T-cell (primary cell): ENCODE data around the gene AVPR1B. TPM values are rescaled to one million over a fixed set of nuclear protein-coding genes. Genes with fewer than 3 reads are reported as not detected.

Experiments
- ATAC-seq, 4 experiments: fragments of 200-7000 bp in 3 of 4; fragments of 150-1000 bp in 1 of 4; cut with Tn5 transposase; replicated peaks in 1 of 4; 1 replicate in 3 of 4; 2 replicates in 1 of 4; pipeline ENCODE4 v1.10.0; 2021; ENCODE audit warnings: moderate library complexity in 3 of 4, mild to moderate bottlenecking in 2 of 4, moderate number of reproducible peaks in 1 of 4
- CTCF ChIA-PET, 2 donors: fragments of 300-600 bp; sonication (Branson Sonifier 250); formaldehyde crosslinking; loops; one replicate each; lab custom pipeline; 2022; ENCODE audit warnings: antibody characterized with exemption in 2 of 2; lab: Charles Lee
- POLR2A ChIA-PET, 2 donors: fragments of 300-600 bp; sonication (Branson Sonifier 250); formaldehyde crosslinking; loops; one replicate each; lab custom pipeline; 2022; ENCODE audit warnings: antibody characterized with exemption in 2 of 2; lab: Charles Lee
- DNase-seq, 35 experiments: peaks; one replicate each; pipeline versions ENCODE4 v3.0.0 to v3.0.0-alpha.2; 2013 to 2023
- H3K27ac ChIP-seq: one replicate; pipeline ENCODE4 v1.5.1; 2013; ENCODE audit warnings: low read length
- H3K27me3 ChIP-seq, 2 experiments: replicated peaks in 1 of 2; 1 replicate in 1 of 2; 2 replicates in 1 of 2; pipeline versions ENCODE4 v1.6.1 to v1.7.0; 2013; ENCODE audit warnings: low read length in 1 of 2, mixed read lengths in 1 of 2; ENCODE audit not compliant: control insufficient read depth in 2 of 2, insufficient read depth in 2 of 2; ENCODE audit errors: extremely low read depth in 1 of 2
- H3K36me3 ChIP-seq, 2 donors: 1 replicate in 1 of 2; 2 replicates in 1 of 2; pipeline versions ENCODE4 v1.6.1 to v1.7.0; 2013; ENCODE audit warnings: low read length in 1 of 2; ENCODE audit not compliant: control insufficient read depth in 2 of 2, insufficient read depth in 1 of 2; ENCODE audit errors: extremely low read depth in 1 of 2
- H3K4me1 ChIP-seq, 2 experiments: 1 replicate in 1 of 2; 2 replicates in 1 of 2; pipeline versions ENCODE4 v1.6.1 to v1.7.0; 2013; ENCODE audit warnings: low read length in 2 of 2, mixed read lengths in 1 of 2; ENCODE audit not compliant: insufficient read depth in 2 of 2, control insufficient read depth in 1 of 2; ENCODE audit errors: extremely low read depth in 1 of 2
- H3K4me3 ChIP-seq, 2 donors: 1 replicate in 1 of 2; 2 replicates in 1 of 2; pipeline versions ENCODE4 v1.5.1 to v1.7.0; 2013; ENCODE audit warnings: mild to moderate bottlenecking in 2 of 2, low read length in 1 of 2, moderate library complexity in 1 of 2; ENCODE audit not compliant: control insufficient read depth in 1 of 2; ENCODE audit errors: extremely low read depth in 1 of 2
- H3K9me3 ChIP-seq: 2 replicates; pipeline ENCODE4 v1.7.0; 2013
- H3K27ac Mint-ChIP-seq, 2 donors: one replicate each; pipeline ENCODE4 v1.8.0; 2020 to 2021; ENCODE audit warnings: mild to moderate bottlenecking in 2 of 2, mixed read lengths in 2 of 2
- H3K27me3 Mint-ChIP-seq, 2 donors: one replicate each; pipeline ENCODE4 v1.8.0; 2021 to 2022; ENCODE audit warnings: mixed read lengths in 2 of 2
- H3K36me3 Mint-ChIP-seq: one replicate; pipeline ENCODE4 v1.8.0; 2021; ENCODE audit warnings: mixed read lengths
- H3K4me1 Mint-ChIP-seq, 3 donors: one replicate each; pipeline ENCODE4 v1.8.0; 2020 to 2022; ENCODE audit warnings: mixed read lengths in 3 of 3, mild to moderate bottlenecking in 1 of 3
- H3K4me3 Mint-ChIP-seq, 3 donors: one replicate each; pipeline ENCODE4 v1.8.0; 2020 to 2022; ENCODE audit warnings: mild to moderate bottlenecking in 3 of 3, mixed read lengths in 3 of 3, moderate library complexity in 3 of 3
- H3K9me3 Mint-ChIP-seq, 3 donors: one replicate each; pipeline ENCODE4 v1.8.0; 2020 to 2022; ENCODE audit warnings: mixed read lengths in 3 of 3
- WGBS: methylation state at CpG from one replicate; pipeline ENCODE4 v1.1.5; 2013; ENCODE audit warnings: missing lambda C conversion rate; ENCODE audit not compliant: insufficient coverage; 5-methylcytosine and 5-hydroxymethylcytosine counted together
- total RNA-seq, 35 experiments: library from RNA in 6 of 35; stranded (reverse) in 6 of 35; fragments of 120-200 nt in 1 of 35; gene quantifications; one replicate each; pipeline versions ENCODE4 v1.2.1 to v1.2.4 and lab custom pipeline; 2013 to 2026

The AVPR1B gene
- total RNA-seq, 5 donors from 2014 or later (not counting 1 experiment from before 2014, with no cell fraction given) = 0.12 to 0.33 TPM; not detected in 3

GRCh38 chr1:206109718-206110117, 7.5 kb downstream of the AVPR1B start:
- no peaks in the 10 kb centered on the region for H3K36me3 ChIP-seq
- Mint-ChIP-seq H3K36me3 (no peaks in the 10 kb centered on the region), H3K4me3 (no peak overlapping the region), H3K27ac (no peak overlapping the region), H3K4me1 (peaks cover 0 to 3% (median 0%) of the 10 kb centered on the region in 3 donors), H3K9me3 (no peaks in the 10 kb centered on the region), H3K27me3 (peaks cover 0 to 5% of the 10 kb centered on the region in 2 donors)
- 100% methylated on average over 1 of the region's 4 CpGs for WGBS
- H3K27me3 ChIP-seq = peaks cover 0 to 5% of the 10 kb centered on the region in 2 experiments
- POLR2A ChIA-PET = no interaction called here
- H3K9me3 ChIP-seq = no peaks in the 10 kb centered on the region
- H3K4me1 ChIP-seq = no peaks in the 10 kb centered on the region
- no peak overlapping the region for H3K4me3 ChIP-seq
- DNase-seq (no peak), ATAC-seq (no peak)
- no peak overlapping the region for H3K27ac ChIP-seq
- CTCF ChIA-PET = no interaction called here

GRCh38 chr1:206108635-206109034, 8.6 kb downstream of the AVPR1B start:
- no peaks in the 10 kb centered on the region for H3K9me3 ChIP-seq
- peaks cover 0 to 5% of the 10 kb centered on the region in 2 experiments for H3K27me3 ChIP-seq
- H3K27ac ChIP-seq = no peak overlapping the region
- no CpG with 5 or more reads among the region's 2 CpGs for WGBS
- no peaks in the 10 kb centered on the region for H3K4me1 ChIP-seq
- CTCF ChIA-PET = interaction anchor here in 1 of 2 donors (1.0 to 1.2 kb wide), 3 partner anchors 16 to 317 kb away, joined by 3 to 11 read pairs (median 3); no protein-coding TSS in a partner anchor
- POLR2A ChIA-PET = no interaction called here
- no peak overlapping the region for H3K4me3 ChIP-seq
- H3K36me3 Mint-ChIP-seq = no peaks in the 10 kb centered on the region
- no peak for DNase-seq
- peaks cover 0 to 9% (median 0%) of the 10 kb centered on the region in 3 donors for H3K4me1 Mint-ChIP-seq
- no peak overlapping the region for H3K27ac Mint-ChIP-seq
- no peaks in the 10 kb centered on the region for H3K9me3 Mint-ChIP-seq
- H3K27me3 Mint-ChIP-seq = peaks cover 0 to 3% of the 10 kb centered on the region in 2 donors
- no peak for ATAC-seq
- H3K36me3 ChIP-seq = no peaks in the 10 kb centered on the region
- no peak overlapping the region for H3K4me3 Mint-ChIP-seq

- Histone ChIP-seq H3K4me3 (no peak overlapping the region), H3K4me1 (no peaks in the 10 kb centered on the region), H3K9me3 (no peaks in the 10 kb centered on the region), H3K27ac (no peak overlapping the region), H3K36me3 (no peaks in the 10 kb centered on the region), H3K27me3 (peaks cover 0 to 5% of the 10 kb centered on the region in 2 experiments)
- Mint-ChIP-seq H3K27me3 (peaks cover 0 to 4% of the 10 kb centered on the region in 2 donors), H3K4me1 (peaks cover 0 to 12% (median 0%) of the 10 kb centered on the region in 3 donors), H3K4me3 (no peak overlapping the region), H3K27ac (no peak overlapping the region), H3K9me3 (no peaks in the 10 kb centered on the region), H3K36me3 (no peaks in the 10 kb centered on the region)
- 83% methylated on average over 7 of the region's 7 CpGs for WGBS
- DNase-seq (no peak), ATAC-seq (no peak)
- ChIA-PET POLR2A (no interaction called here), CTCF (interaction anchor here in 1 of 2 donors (1.4 to 2.6 kb wide), 3 partner anchors 73 to 80 kb away, joined by 4 to 31 read pairs (median 5); no protein-coding TSS in a partner anchor)
Measured at GRCh38 chr1:206107168-206107544, 10.0 kb downstream of the AVPR1B start.

- H3K4me3 Mint-ChIP-seq = no peak overlapping the region
- Histone ChIP-seq H3K27me3 (peaks cover 0 to 5% of the 10 kb centered on the region in 2 experiments), H3K9me3 (no peaks in the 10 kb centered on the region), H3K36me3 (no peaks in the 10 kb centered on the region), H3K4me3 (no peak overlapping the region), H3K4me1 (no peaks in the 10 kb centered on the region), H3K27ac (no peak overlapping the region)
- peak; percentile 75 to 85 (median 82) for ATAC-seq
- no peaks in the 10 kb centered on the region for H3K36me3 Mint-ChIP-seq
- H3K27me3 Mint-ChIP-seq = peaks cover 0 to 5% of the 10 kb centered on the region in 2 donors
- WGBS = 67% methylated on average over 6 of the region's 8 CpGs
- H3K9me3 Mint-ChIP-seq = no peaks in the 10 kb centered on the region
- CTCF ChIA-PET = interaction anchor here (0.6 to 2.6 kb wide), 13 partner anchors 9 to 518 kb away, joined by 3 to 31 read pairs (median 3); no protein-coding TSS in a partner anchor
- H3K27ac Mint-ChIP-seq = peak overlapping the region in 1 of 2 donors; percentile 39
- POLR2A ChIA-PET = no interaction called here
- H3K4me1 Mint-ChIP-seq = peaks cover 0 to 12% (median 0%) of the 10 kb centered on the region in 3 donors
- DNase-seq = peak; percentile 40 to 86 (median 66)
Measured at GRCh38 chr1:206106328-206107167, 10.6 kb downstream of the AVPR1B start.

GRCh38 chr1:206105464-206105995, 11.7 kb downstream of the AVPR1B start:
- Mint-ChIP-seq H3K4me1 (peaks cover 0 to 12% (median 0%) of the 10 kb centered on the region in 3 donors), H3K4me3 (no peak overlapping the region), H3K9me3 (no peaks in the 10 kb centered on the region), H3K27me3 (peaks cover 0 to 9% of the 10 kb centered on the region in 2 donors), H3K36me3 (no peaks in the 10 kb centered on the region), H3K27ac (no peak overlapping the region)
- WGBS = 82% methylated on average over 2 of the region's 4 CpGs
- Histone ChIP-seq H3K9me3 (no peaks in the 10 kb centered on the region), H3K4me1 (no peaks in the 10 kb centered on the region), H3K27me3 (peaks cover 0 to 11% of the 10 kb centered on the region in 2 experiments), H3K27ac (no peak overlapping the region), H3K36me3 (no peaks in the 10 kb centered on the region), H3K4me3 (no peak overlapping the region)
- POLR2A ChIA-PET = no interaction called here
- CTCF ChIA-PET = interaction anchor here (0.5 to 2.6 kb wide), 11 partner anchors 9 to 309 kb away, joined by 3 to 31 read pairs (median 4); no protein-coding TSS in a partner anchor
- ATAC-seq (no peak), DNase-seq (no peak)

- 80% methylated on average over 2 of the region's 10 CpGs for WGBS
- Histone ChIP-seq H3K27ac (no peak overlapping the region), H3K4me1 (no peaks in the 10 kb centered on the region), H3K4me3 (no peak overlapping the region), H3K9me3 (no peaks in the 10 kb centered on the region), H3K27me3 (peaks cover 0 to 9% of the 10 kb centered on the region in 2 experiments), H3K36me3 (no peaks in the 10 kb centered on the region)
- peak overlapping the region in 1 of 2 donors; percentile 29 for H3K27ac Mint-ChIP-seq
- peaks cover 0 to 12% (median 0%) of the 10 kb centered on the region in 3 donors for H3K4me1 Mint-ChIP-seq
- ATAC-seq = no peak
- ChIA-PET CTCF (interaction anchor here in 1 of 2 donors (1.4 kb wide), 1 partner anchor 75 kb away, joined by 4 read pairs; no protein-coding TSS in a partner anchor), POLR2A (no interaction called here)
- DNase-seq = no peak
- no peak overlapping the region for H3K4me3 Mint-ChIP-seq
- no peaks in the 10 kb centered on the region for H3K9me3 Mint-ChIP-seq
- peaks cover 8 to 15% of the 10 kb centered on the region in 2 donors for H3K27me3 Mint-ChIP-seq
- no peaks in the 10 kb centered on the region for H3K36me3 Mint-ChIP-seq
Measured at GRCh38 chr1:206103979-206104378, 13.2 kb downstream of the AVPR1B start.
